ENCODE data around the gene FAM227B.

- TF ChIP-seq POLR2A (IDR thresholded peaks at IDR 0.05), result no peak
- no peak for TF ChIP-seq CTCF (IDR thresholded peaks at IDR 0.05)
- TF ChIP-seq EP300 (IDR thresholded peaks at IDR 0.05; ENCODE audit: low read depth), result no peak
- TF ChIP-seq POLR2AphosphoS5 (IDR thresholded peaks at IDR 0.05), result no peak
These were observed 240.6 kb downstream of the FAM227B start for GRCh38 chr15:49379996-49380395.
